ENCODE results near the gene BANF2. TPM values are rescaled to one million over a fixed set of nuclear protein-coding genes. Genes with fewer than 3 reads are reported as not detected.

Gene BANF2
- total RNA-seq, 1 experiment from 2014 or later = not detected

DNA sequence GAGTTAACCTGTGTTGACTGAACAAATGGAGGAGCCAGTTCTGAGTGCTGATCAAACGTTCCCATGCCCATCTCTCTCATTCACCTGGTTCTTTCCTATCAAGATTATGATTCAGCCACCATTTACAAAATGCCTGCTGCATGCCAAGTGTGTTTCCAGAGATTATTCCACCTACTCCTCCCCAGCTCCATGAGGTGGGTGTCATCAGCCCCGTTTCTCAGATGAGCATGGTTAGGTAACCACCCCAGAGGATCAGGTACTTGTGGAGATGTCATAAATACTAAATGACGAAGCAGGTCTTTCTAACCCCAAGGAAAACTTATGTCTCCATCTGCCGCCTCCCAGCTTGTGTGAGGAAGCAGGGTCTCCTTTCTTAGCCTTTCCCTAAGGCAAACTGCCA lies 2.1 kb downstream of the BANF2 start:
- Histone ChIP-seq H3K18ac (ENCODE audit: insufficient read length, low read depth, low read length) (no peak overlapping the region), H3K9ac (ENCODE audit: extremely low read depth, insufficient read length, low read length) (no peak overlapping the region), H4K5ac (ENCODE audit: insufficient read length, low read depth, low read length) (no peak overlapping the region), H2BK5ac (ENCODE audit: insufficient read length, low read length) (no peak overlapping the region), H2BK20ac (ENCODE audit: low read depth, low read length, poor library complexity, severe bottlenecking) (no peak overlapping the region), H3K79me2 (ENCODE audit: insufficient read depth, low read length) (no peaks in the 10 kb centered on the region), H3K23ac (ENCODE audit: insufficient read length, low read depth, low read length) (no peak overlapping the region), H4K20me1 (ENCODE audit: control insufficient read depth, insufficient read depth, insufficient read length) (peaks cover 2% of the 10 kb centered on the region), H3K56ac (ENCODE audit: insufficient read length, low read depth, low read length) (no peak overlapping the region), H3K4ac (ENCODE audit: low read depth, low read length) (no peak overlapping the region), H3K4me1 (ENCODE audit: insufficient read depth, low read length) (no peaks in the 10 kb centered on the region), H3K27me3 (ENCODE audit: insufficient read depth, low read length) (no peaks in the 10 kb centered on the region), H3K27ac (ENCODE audit: insufficient read length, low read depth, low read length) (no peak overlapping the region), H2AK5ac (ENCODE audit: insufficient read length, low read length) (no peak overlapping the region), H2AFZ (ENCODE audit: low read length) (no peak overlapping the region), H3T11ph (ENCODE audit: low read length) (no peak overlapping the region), H2BK12ac (ENCODE audit: insufficient read length, low read depth, low read length) (no peak overlapping the region), H2BK15ac (ENCODE audit: low read depth, low read length) (no peak overlapping the region), H4K8ac (replicated peaks; ENCODE audit: insufficient read length, low read depth, low read length) (no peak overlapping the region), H3K79me1 (ENCODE audit: insufficient read depth, low read depth, low read length, poor library complexity, severe bottlenecking) (no peaks in the 10 kb centered on the region), H4K91ac (ENCODE audit: insufficient read length, low read depth, low read length) (no peak overlapping the region), H3K14ac (ENCODE audit: insufficient read depth, low read length) (no peak overlapping the region), H3K4me2 (ENCODE audit: insufficient read depth, insufficient read length, low read length) (no peak overlapping the region), H3K9me3 (ENCODE audit: control insufficient read depth, low read depth, low read length) (no peaks in the 10 kb centered on the region), H2BK120ac (ENCODE audit: low read depth, low read length, poor library complexity, severe bottlenecking) (no peak overlapping the region), H3K23me2 (ENCODE audit: insufficient read length, low read depth, low read length, poor library complexity, severe bottlenecking) (no peaks in the 10 kb centered on the region)
- Mint-ChIP-seq H3K4me3 (no peak overlapping the region), H3K36me3 (ENCODE audit: insufficient read depth in 1 of 3, low read depth in 3 of 3) (no peaks in the 10 kb centered on the region), H3K27ac (no peak overlapping the region), H3K9me3 (peaks cover 0 to 2% of the 10 kb centered on the region in 2 experiments; a peak in 1 of 5 replicates), H3K4me1 (no peaks in the 10 kb centered on the region; a peak in 1 of 4 replicates), H3K27me3 (ENCODE audit: low read depth) (peaks cover 1% of the 10 kb centered on the region; the same call in 1 of the 2 replicates)
- no CpG with 5 or more reads among the region's 4 CpGs for WGBS (ENCODE audit: extremely low coverage, insufficient read length, low lambda C conversion rate)
- DNase-seq = no peak
- no peak for TF ChIP-seq CTCF (conservative IDR thresholded peaks at IDR 0.05)
